GM19025 (cell line): Measurements from ENCODE around the gene TMEM108.

ENCODE experiments used
- ATAC-seq: cut with Tn5 transposase; IDR thresholded peaks from one replicate; pipeline ENCODE4 v1.9.1; 2021; ENCODE audit warnings: mild to moderate bottlenecking, low read depth, moderate library complexity; ENCODE audit not compliant: unreplicated experiment

TMEM108 gene

GRCh38 chr3:133401374-133402135 is 363.4 kb downstream of the TMEM108 start:
- no peak for ATAC-seq

- ATAC-seq: no peak
Measured at GRCh38 chr3:133404920-133405319, 366.7 kb downstream of the TMEM108 start.

- ATAC-seq: no peak
Measured at GRCh38 chr3:133408366-133408765, 370.2 kb downstream of the TMEM108 start.

- no peak for ATAC-seq
Measured at GRCh38 chr3:133408961-133409360, 370.8 kb downstream of the TMEM108 start.

GRCh38 chr3:133410191-133410892 is 372.2 kb downstream of the TMEM108 start:
- no peak for ATAC-seq

GRCh38 chr3:133412183-133413132 is 374.3 kb downstream of the TMEM108 start:
- no peak for ATAC-seq

- ATAC-seq: no peak
Measured at GRCh38 chr3:133413161-133414020, 375.2 kb downstream of the TMEM108 start.

- ATAC-seq: no peak
Measured at GRCh38 chr3:133414021-133414392, 375.8 kb downstream of the TMEM108 start.

- ATAC-seq: no peak
Measured at GRCh38 chr3:133418361-133418760, 380.2 kb downstream of the TMEM108 start.

- no peak for ATAC-seq
Measured at GRCh38 chr3:133419151-133419909, 381.1 kb downstream of the TMEM108 start.

- ATAC-seq: peak; percentile 54
Measured at GRCh38 chr3:133424937-133425869, 387.0 kb downstream of the TMEM108 start.

- ATAC-seq: no peak
Measured at GRCh38 chr3:133425898-133426297, 387.7 kb downstream of the TMEM108 start.

GRCh38 chr3:133426721-133427120 is 388.5 kb downstream of the TMEM108 start:
- ATAC-seq: no peak

- no peak for ATAC-seq
Measured at GRCh38 chr3:133428552-133428951, 390.4 kb downstream of the TMEM108 start.

- no peak for ATAC-seq
Measured at GRCh38 chr3:133429063-133429462, 390.9 kb downstream of the TMEM108 start.

- no peak for ATAC-seq
Measured at GRCh38 chr3:133439563-133439962, 401.4 kb downstream of the TMEM108 start.

- ATAC-seq: no peak
Measured at GRCh38 chr3:133440652-133441051, 402.5 kb downstream of the TMEM108 start.

GRCh38 chr3:133441867-133442270 is 403.7 kb downstream of the TMEM108 start:
- peak; percentile 77 for ATAC-seq
